ENCODE measurements around the gene GATA3.

GRCh38 chr10:8073691-8074416, 19.4 kb downstream of the GATA3 start:
- TF ChIP-seq POLR2A (IDR thresholded peaks at IDR 0.05; ENCODE audit: low read depth, low read length) (no peak), POLR2AphosphoS5 (IDR thresholded peaks at IDR 0.05; ENCODE audit: low read depth, low read length) (no peak), POU2F2 (IDR thresholded peaks at IDR 0.05; ENCODE audit: low read depth, low read length) (no peak), TAF1 (IDR thresholded peaks at IDR 0.05; ENCODE audit: low read depth, low read length) (no peak), SPI1 (IDR thresholded peaks at IDR 0.05; ENCODE audit: low read depth, low read length) (no peak), PAX5 (IDR thresholded peaks at IDR 0.05; ENCODE audit: insufficient read depth, low read length, severe bottlenecking) (no peak)

All from GM12891 (cell line).